ENCODE measurements around the gene COL25A1.

DNA sequence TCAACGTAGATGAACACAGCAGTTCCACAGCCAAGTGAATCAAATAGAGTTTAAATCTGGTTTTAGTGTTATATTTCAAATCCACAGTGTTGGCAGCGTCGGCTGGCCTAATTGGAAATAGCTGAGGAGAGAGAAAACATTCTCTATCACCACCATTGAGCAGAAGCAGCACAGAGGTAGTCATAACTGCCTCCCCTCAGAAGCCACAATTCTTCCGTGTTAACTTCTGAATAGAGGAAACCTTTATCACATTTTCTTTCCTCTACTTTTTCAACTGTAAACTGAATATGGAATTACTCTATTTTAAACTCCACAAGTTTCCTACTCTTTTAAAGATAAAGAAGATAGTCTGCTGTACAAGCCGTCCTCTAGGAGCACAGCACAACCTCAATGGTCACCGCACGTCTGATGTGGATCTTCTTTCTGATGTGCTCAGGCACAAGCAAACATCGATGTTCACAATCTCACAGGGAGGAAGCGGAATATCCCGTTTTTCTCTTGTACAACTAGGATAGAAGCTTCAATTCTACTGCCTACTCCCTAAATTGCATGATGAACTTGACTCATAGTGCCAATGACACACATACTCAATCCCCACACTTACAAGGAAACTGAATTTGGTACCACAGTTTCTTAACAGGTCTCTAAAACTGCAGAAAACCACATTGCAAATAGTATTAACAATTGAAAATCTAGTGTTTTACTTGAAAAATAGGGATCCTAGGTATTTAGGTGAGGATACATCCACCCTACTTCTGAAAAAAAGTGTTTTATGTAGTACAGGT is 321.8 kb downstream of the COL25A1 start:
- TF ChIP-seq, protein P1, sequence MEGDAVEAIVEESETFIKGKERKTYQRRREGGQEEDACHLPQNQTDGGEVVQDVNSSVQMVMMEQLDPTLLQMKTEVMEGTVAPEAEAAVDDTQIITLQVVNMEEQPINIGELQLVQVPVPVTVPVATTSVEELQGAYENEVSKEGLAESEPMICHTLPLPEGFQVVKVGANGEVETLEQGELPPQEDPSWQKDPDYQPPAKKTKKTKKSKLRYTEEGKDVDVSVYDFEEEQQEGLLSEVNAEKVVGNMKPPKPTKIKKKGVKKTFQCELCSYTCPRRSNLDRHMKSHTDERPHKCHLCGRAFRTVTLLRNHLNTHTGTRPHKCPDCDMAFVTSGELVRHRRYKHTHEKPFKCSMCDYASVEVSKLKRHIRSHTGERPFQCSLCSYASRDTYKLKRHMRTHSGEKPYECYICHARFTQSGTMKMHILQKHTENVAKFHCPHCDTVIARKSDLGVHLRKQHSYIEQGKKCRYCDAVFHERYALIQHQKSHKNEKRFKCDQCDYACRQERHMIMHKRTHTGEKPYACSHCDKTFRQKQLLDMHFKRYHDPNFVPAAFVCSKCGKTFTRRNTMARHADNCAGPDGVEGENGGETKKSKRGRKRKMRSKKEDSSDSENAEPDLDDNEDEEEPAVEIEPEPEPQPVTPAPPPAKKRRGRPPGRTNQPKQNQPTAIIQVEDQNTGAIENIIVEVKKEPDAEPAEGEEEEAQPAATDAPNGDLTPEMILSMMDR (IDR thresholded peaks at IDR 0.05) = no peak
- no peak for TF ChIP-seq POLR2A (IDR thresholded peaks at IDR 0.05)
